WTC11 (cell line): ENCODE data around the gene KCNQ2.

Source experiments
- ESRRA ChIP-seq: sonication (generic); formaldehyde crosslinking; IDR thresholded peaks from 2 replicates; pipeline ENCODE4 v1.8.1; 2022; ENCODE audit warnings: mild to moderate bottlenecking, missing genetic modification reagents, borderline replicate concordance
- FOXK1 ChIP-seq: sonication (generic); formaldehyde crosslinking; IDR thresholded peaks from 2 replicates; pipeline ENCODE4 v1.8.0; 2022; ENCODE audit warnings: mild to moderate bottlenecking, moderate library complexity, missing genetic modification reagents
- JUN ChIP-seq: sonication (generic); formaldehyde crosslinking; IDR thresholded peaks from 2 replicates; pipeline ENCODE4 v1.8.0; 2023; ENCODE audit warnings: mild to moderate bottlenecking, missing genetic modification reagents
- MAX ChIP-seq: sonication (generic); formaldehyde crosslinking; IDR thresholded peaks from 2 replicates; pipeline ENCODE4 v1.8.0; 2022; ENCODE audit warnings: mild to moderate bottlenecking, missing genetic modification reagents
- SP1 ChIP-seq: sonication (generic); formaldehyde crosslinking; conservative IDR thresholded peaks from 2 replicates; pipeline ENCODE4 v1.8.1; 2022; ENCODE audit warnings: missing genetic modification reagents
- TF ChIP-seq, protein P1 (sequence below): fragments of 200-600 bp; IDR thresholded peaks from 2 replicates; pipeline ENCODE4 v1.8.0; 2022; ENCODE audit warnings: antibody characterized with exemption

DNA sequence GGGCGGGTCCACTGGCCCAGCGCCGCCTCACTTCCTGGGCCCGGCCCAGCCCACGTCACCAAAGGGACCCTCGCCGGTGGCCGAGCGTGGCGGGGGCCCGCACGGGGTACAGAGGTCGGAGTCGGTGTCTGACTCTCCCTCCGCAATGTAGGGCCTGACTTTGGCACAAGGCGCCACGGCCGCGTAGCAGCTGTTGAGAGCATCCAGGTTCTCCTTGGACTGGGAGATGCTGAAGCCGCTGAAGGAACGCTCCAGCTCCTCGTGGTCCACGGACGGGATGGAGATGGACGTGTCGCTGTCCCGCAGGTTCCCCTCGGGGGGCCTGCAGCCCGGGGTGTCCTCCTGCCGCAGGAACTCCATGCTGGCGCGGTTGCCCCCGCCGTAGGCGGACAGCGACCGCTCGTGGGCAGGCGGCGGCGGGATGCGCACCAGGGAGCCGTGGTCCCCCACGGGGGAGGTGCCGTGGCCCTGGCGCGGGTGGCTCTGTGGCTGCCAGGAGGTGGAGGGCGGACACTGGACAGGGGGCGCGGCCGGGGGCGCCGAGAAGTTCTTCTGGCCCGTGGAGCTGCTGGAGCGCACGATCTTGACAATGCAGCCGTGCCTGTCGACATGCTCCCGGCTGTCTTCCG is 65.7 kb downstream of the KCNQ2 start:
- TF ChIP-seq, protein P1, sequence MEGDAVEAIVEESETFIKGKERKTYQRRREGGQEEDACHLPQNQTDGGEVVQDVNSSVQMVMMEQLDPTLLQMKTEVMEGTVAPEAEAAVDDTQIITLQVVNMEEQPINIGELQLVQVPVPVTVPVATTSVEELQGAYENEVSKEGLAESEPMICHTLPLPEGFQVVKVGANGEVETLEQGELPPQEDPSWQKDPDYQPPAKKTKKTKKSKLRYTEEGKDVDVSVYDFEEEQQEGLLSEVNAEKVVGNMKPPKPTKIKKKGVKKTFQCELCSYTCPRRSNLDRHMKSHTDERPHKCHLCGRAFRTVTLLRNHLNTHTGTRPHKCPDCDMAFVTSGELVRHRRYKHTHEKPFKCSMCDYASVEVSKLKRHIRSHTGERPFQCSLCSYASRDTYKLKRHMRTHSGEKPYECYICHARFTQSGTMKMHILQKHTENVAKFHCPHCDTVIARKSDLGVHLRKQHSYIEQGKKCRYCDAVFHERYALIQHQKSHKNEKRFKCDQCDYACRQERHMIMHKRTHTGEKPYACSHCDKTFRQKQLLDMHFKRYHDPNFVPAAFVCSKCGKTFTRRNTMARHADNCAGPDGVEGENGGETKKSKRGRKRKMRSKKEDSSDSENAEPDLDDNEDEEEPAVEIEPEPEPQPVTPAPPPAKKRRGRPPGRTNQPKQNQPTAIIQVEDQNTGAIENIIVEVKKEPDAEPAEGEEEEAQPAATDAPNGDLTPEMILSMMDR, result no peak
- TF ChIP-seq MAX, result no peak
- TF ChIP-seq FOXK1 (CRISPR knock-in tag), result no peak
- no peak for TF ChIP-seq SP1 (CRISPR knock-in tag)
- no peak for TF ChIP-seq JUN (CRISPR knock-in tag)
- TF ChIP-seq ESRRA (CRISPR knock-in tag), result no peak
